Right cardiac atrium (tissue), 5 donors: ENCODE results near the gene ABI1. TPM values are rescaled to one million over a fixed set of nuclear protein-coding genes. Genes with fewer than 3 reads are reported as not detected.

ENCODE experiments used
- ATAC-seq, 2 donors: fragments of 200-7000 bp; cut with Tn5 transposase; one replicate each; pipeline versions ENCODE4 v1.8.0 to v1.9.1; 2020; ENCODE audit warnings: moderate library complexity in 2 of 2, mild to moderate bottlenecking in 1 of 2
- DNase-seq, 3 donors: peaks; one replicate each; pipeline ENCODE4 v3.0.0-alpha.2; 2020
- H3K27ac ChIP-seq: one replicate; pipeline ENCODE4 v1.5.1; 2013; ENCODE audit warnings: mild to moderate bottlenecking, low read length, control low read depth, moderate library complexity
- H3K27me3 ChIP-seq: one replicate; pipeline ENCODE4 v1.6.1; 2013; ENCODE audit not compliant: control insufficient read depth, insufficient read depth
- H3K4me1 ChIP-seq: one replicate; pipeline ENCODE4 v1.6.1; 2013; ENCODE audit warnings: low read length; ENCODE audit not compliant: control insufficient read depth, insufficient read depth
- H3K4me3 ChIP-seq: one replicate; pipeline ENCODE4 v1.5.1; 2013; ENCODE audit warnings: low read length, control low read depth
- H3K9me3 ChIP-seq: one replicate; pipeline ENCODE4 v1.6.1; 2013; ENCODE audit warnings: low read length; ENCODE audit not compliant: control insufficient read depth
- WGBS: extraction: QIAGEN DNeasy Blood & Tissue Kit; methylation state at CpG from one replicate; pipeline ENCODE4 v1.1.7; 2013; 5-methylcytosine and 5-hydroxymethylcytosine counted together
- intact Hi-C, 4 donors: fragments of 100-400 bp; cut with DNase I; formaldehyde crosslinking; loops; one replicate each; pipeline versions ENCODE4 v1.11.0 to v1.14.0; 2022 to 2023
- polyA plus RNA-seq: library from polyadenylated mRNA; stranded (reverse); fragments of 200-250 nt; gene quantifications from one replicate; pipeline ENCODE4 v1.2.3, GENCODE V29; 2013
- total RNA-seq, 4 donors: library from RNA; stranded (reverse); fragmentation: NEBNext Ultra II Directional; extraction: Animal tissue kit (Norgen Biotek cat#: 25700); gene quantifications; one replicate each; pipeline ENCODE4 v1.2.1, GENCODE V29; 2021
- donor health status: healthy with polysubstance abuse.
- donor health status: DM: no; HTN: yes; CAD: no.
- donor health status: DM: no; HTN: no; CAD: no.
- donor health status: DM: no; HTN: yes; CAD: no; lungs with severe emphysema.
- donor health status: DM: yes; HTN: yes; CAD: no.

ABI1 gene
- total and polyA plus RNA-seq, 5 donors: 9.6 to 28.2 (median 26.3) TPM

- intact Hi-C loops: no loop called here
- no peak for ATAC-seq
- H3K4me1 ChIP-seq: peaks cover 6% of the 10 kb centered on the region
Observed at GRCh38 chr10:26781797-26782196, 79.0 kb downstream of the ABI1 start.

DNA sequence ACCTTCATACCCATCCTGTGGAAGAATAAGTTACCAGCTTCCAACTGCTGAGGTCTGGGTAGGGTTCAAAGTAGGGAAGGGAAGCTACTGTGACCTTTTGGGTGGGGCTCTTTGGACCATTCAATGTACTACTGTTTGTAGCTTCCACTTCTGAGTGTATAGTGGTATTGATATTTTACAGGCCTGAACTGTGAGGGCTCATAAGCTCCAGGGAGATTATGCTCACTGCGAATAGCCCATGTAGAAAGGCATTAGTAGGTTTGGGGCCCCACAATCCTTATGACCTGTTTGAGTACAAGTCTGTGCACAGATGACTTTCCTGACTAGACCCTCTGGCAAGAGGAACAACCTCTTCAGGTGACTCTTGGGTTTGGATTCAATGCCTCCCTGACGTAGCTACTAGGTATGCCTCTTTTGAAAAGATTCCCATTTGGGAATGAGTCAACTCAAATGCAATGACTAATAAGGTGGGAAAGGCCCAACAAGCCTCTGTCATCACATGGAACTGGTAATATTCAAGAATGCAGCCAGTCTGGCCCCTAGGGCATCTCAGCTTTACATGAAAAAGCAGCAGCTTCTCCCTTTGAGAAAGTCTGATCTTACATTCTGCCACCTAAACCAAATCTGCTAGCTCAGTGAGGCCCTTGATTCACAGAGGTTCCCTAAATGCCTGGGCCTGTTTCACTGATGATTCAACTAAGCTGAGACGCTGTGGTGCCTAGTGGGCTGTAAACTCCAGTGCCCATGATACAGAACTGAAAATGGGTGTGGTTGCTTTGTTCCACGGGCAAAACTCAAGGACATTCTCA lies 79.8 kb downstream of the ABI1 start:
- intact Hi-C loops: no loop called here
- DNase-seq (no peak), ATAC-seq (peak; percentile 31 to 55)
- H3K4me1 ChIP-seq: peaks cover 6% of the 10 kb centered on the region
- WGBS: 80% methylated on average over 4 of the region's 4 CpGs
- no peak overlapping the region for H3K27ac ChIP-seq
- no peaks in the 10 kb centered on the region for H3K27me3 ChIP-seq
- H3K9me3 ChIP-seq: no peaks in the 10 kb centered on the region
- no peak overlapping the region for H3K4me3 ChIP-seq

More at GRCh38 chr10:26781797-26782196, 79.0 kb downstream of the ABI1 start:
- no peaks in the 10 kb centered on the region for H3K9me3 ChIP-seq
- no peaks in the 10 kb centered on the region for H3K27me3 ChIP-seq
- no peak overlapping the region for H3K27ac ChIP-seq
- DNase-seq: no peak
- 82% methylated on average over 2 of the region's 2 CpGs for WGBS
- no peak overlapping the region for H3K4me3 ChIP-seq

DNA sequence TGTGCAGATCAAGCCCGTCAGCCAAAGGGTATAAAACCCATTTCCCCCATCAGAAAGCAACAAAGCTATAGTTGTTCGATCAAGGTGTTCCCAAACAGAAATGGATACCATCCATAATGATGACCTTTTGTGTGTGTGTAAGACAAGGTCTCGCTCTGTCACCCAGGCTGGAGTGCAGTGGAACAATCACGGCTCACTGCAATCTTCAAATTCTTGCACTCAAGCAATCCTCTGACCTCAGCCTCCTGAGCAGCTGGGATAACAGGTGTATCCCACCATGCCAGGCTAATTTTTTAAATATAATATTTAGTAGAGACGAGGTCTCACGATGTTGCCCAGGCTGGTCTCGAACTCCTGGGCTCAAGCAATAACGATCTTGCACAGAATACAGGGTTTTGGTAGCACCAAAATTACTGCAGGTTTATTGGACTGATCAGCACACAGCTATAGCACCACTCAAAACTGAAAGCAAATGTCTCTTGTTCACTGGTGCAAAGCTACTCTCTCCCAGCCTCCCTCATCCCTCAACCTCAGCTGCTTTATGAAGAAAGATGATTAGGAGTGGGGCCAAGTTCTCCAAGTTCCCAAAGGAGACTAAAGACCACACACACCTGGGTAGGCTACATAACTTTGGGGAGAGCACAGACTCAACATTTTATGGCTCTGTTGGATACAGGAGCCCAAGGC lies 80.5 kb downstream of the ABI1 start:
- H3K27me3 ChIP-seq: no peaks in the 10 kb centered on the region
- no peak overlapping the region for H3K4me3 ChIP-seq
- DNase-seq (no peak), ATAC-seq (no peak)
- no peak overlapping the region for H3K27ac ChIP-seq
- intact Hi-C loops: no loop called here
- WGBS: 97% methylated on average over 8 of the region's 8 CpGs
- H3K9me3 ChIP-seq: no peaks in the 10 kb centered on the region
- H3K4me1 ChIP-seq: peaks cover 6% of the 10 kb centered on the region

- H3K4me1 ChIP-seq: peaks cover 6% of the 10 kb centered on the region
- no peaks in the 10 kb centered on the region for H3K9me3 ChIP-seq
- H3K4me3 ChIP-seq: no peak overlapping the region
- DNase-seq (no peak), ATAC-seq (peak; percentile 16 to 31)
- H3K27ac ChIP-seq: no peak overlapping the region
- WGBS: 76% methylated on average over 4 of the region's 4 CpGs
- H3K27me3 ChIP-seq: no peaks in the 10 kb centered on the region
- intact Hi-C loops: no loop called here
Observed at GRCh38 chr10:26779176-26779860, 81.4 kb downstream of the ABI1 start.

DNA sequence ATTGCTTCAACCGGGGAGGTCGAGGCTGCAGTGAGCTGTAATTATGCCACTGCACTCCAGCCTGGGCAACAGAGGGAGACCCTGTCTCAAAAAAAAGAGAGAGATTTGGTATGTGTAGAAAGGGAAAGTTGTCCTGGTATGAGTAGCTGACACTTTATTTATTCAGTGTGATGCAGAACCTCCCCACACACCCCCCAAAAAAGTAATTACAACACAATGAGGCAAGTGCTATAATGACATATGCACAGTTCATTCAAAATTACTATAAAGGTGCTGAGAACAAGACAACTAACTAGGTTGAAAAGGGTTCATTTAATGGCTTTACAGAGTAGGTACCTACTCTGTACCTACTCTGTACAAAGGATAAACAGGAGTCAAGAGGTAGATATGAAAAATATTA lies 83.1 kb downstream of the ABI1 start:
- ATAC-seq: no peak
- no peak for DNase-seq
- intact Hi-C loops: no loop called here
- no peaks in the 10 kb centered on the region for H3K27me3 ChIP-seq
- WGBS: 93% methylated on average over 2 of the region's 2 CpGs
- no peaks in the 10 kb centered on the region for H3K9me3 ChIP-seq
- no peak overlapping the region for H3K4me3 ChIP-seq
- H3K27ac ChIP-seq: no peak overlapping the region
- H3K4me1 ChIP-seq: peaks cover 6% of the 10 kb centered on the region

- DNase-seq (no peak), ATAC-seq (no peak)
- no peaks in the 10 kb centered on the region for H3K9me3 ChIP-seq
- intact Hi-C loops: no loop called here
- H3K4me3 ChIP-seq: no peak overlapping the region
- H3K4me1 ChIP-seq: peaks cover 6% of the 10 kb centered on the region
- H3K27ac ChIP-seq: no peak overlapping the region
- no peaks in the 10 kb centered on the region for H3K27me3 ChIP-seq
- WGBS: 99% methylated on average over 1 of the region's 1 CpG
Observed at GRCh38 chr10:26776258-26776657, 84.5 kb downstream of the ABI1 start.

- intact Hi-C loops: no loop called here
- H3K27me3 ChIP-seq: no peaks in the 10 kb centered on the region
- ATAC-seq: no peak
- no peak overlapping the region for H3K4me3 ChIP-seq
- no peaks in the 10 kb centered on the region for H3K4me1 ChIP-seq
- 93% methylated on average over 2 of the region's 2 CpGs for WGBS
- H3K9me3 ChIP-seq: no peaks in the 10 kb centered on the region
- DNase-seq: no peak
- no peak overlapping the region for H3K27ac ChIP-seq
Observed at GRCh38 chr10:26773633-26774032, 87.1 kb downstream of the ABI1 start.

DNA sequence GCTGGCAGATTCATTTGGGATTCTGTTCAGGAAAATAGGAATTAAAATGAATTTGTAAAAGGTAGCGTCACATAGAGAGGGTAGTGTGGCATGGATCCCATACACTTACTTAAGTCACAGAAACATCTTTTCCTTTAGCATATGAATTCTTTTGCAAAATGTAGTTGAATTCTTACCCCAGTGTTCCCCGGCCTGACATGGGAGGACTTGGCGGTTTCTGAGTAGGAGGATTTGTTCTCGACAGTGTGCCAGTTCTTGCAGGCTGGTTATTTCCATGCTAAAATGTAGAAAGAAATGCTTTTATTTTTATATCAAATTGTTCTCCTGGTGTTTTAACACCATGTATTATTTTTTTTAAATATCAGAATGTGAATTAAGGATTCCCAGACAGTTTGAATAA lies 90.7 kb downstream of the ABI1 start:
- Histone ChIP-seq H3K4me1 (no peaks in the 10 kb centered on the region), H3K4me3 (no peak overlapping the region), H3K9me3 (no peaks in the 10 kb centered on the region), H3K27ac (no peak overlapping the region), H3K27me3 (no peaks in the 10 kb centered on the region)
- intact Hi-C loops: no loop called here
- DNase-seq (no peak), ATAC-seq (no peak)
- 98% methylated on average over 4 of the region's 4 CpGs for WGBS

- no peak overlapping the region for H3K4me3 ChIP-seq
- intact Hi-C loops: no loop called here
- no peak overlapping the region for H3K27ac ChIP-seq
- no peaks in the 10 kb centered on the region for H3K4me1 ChIP-seq
- H3K27me3 ChIP-seq: no peaks in the 10 kb centered on the region
- DNase-seq: no peak
- no peak for ATAC-seq
- WGBS: 91% methylated on average over 2 of the region's 2 CpGs
- H3K9me3 ChIP-seq: no peaks in the 10 kb centered on the region
Observed at GRCh38 chr10:26765549-26765948, 95.2 kb downstream of the ABI1 start.

GRCh38 chr10:26759008-26759407 lies 101.8 kb downstream of the ABI1 start:
- WGBS: 80% methylated on average over 4 of the region's 4 CpGs
- no peak overlapping the region for H3K4me3 ChIP-seq
- peaks cover 2% of the 10 kb centered on the region for H3K4me1 ChIP-seq
- no peak overlapping the region for H3K27ac ChIP-seq
- intact Hi-C loops: no loop called here
- DNase-seq (no peak), ATAC-seq (no peak)
- no peaks in the 10 kb centered on the region for H3K9me3 ChIP-seq
- H3K27me3 ChIP-seq: no peaks in the 10 kb centered on the region

GRCh38 chr10:26755443-26755903 lies 105.3 kb downstream of the ABI1 start:
- 76% methylated on average over 4 of the region's 4 CpGs for WGBS
- intact Hi-C loops: no loop called here
- H3K27me3 ChIP-seq: no peaks in the 10 kb centered on the region
- ATAC-seq (no peak), DNase-seq (no peak)
- H3K9me3 ChIP-seq: no peaks in the 10 kb centered on the region
- H3K27ac ChIP-seq: no peak overlapping the region
- H3K4me3 ChIP-seq: no peak overlapping the region
- peaks cover 2% of the 10 kb centered on the region for H3K4me1 ChIP-seq
